Vagina (tissue), 2 donors: Measurements from ENCODE around the gene GRIP2. TPM values are rescaled to one million over a fixed set of nuclear protein-coding genes. Genes with fewer than 3 reads are reported as not detected.

Experiments used
- DNase-seq, 2 donors: peaks; one replicate each; pipeline ENCODE4 v3.0.0-alpha.2; 2017; ENCODE audit errors: extremely low spot score in 2 of 2
- H3K27ac ChIP-seq: fragments of 200-600 bp; sonication (generic); one replicate; pipeline ENCODE4 v1.5.1; 2019
- H3K27me3 ChIP-seq: fragments of 200-600 bp; sonication (generic); one replicate; pipeline ENCODE4 v1.5.1; 2019
- H3K36me3 ChIP-seq, 2 donors: fragments of 200-600 bp; sonication (generic); one replicate each; pipeline ENCODE4 v1.5.1; 2017 to 2019
- H3K4me1 ChIP-seq: fragments of 200-600 bp; sonication (generic); one replicate; pipeline ENCODE4 v1.5.1; 2019
- H3K4me3 ChIP-seq, 2 donors: fragments of 200-600 bp; sonication (generic); 1 replicate in 1 of 2; 2 replicates in 1 of 2; pipeline ENCODE4 v1.5.1; 2016 to 2019
- H3K9me3 ChIP-seq: fragments of 200-600 bp; sonication (generic); one replicate; pipeline ENCODE4 v1.5.1; 2019
- CTCF ChIP-seq, 3 experiments: fragments of 450-650 bp in 2 of 3; fragments of 200-600 bp in 1 of 3; sonication (generic) in 1 of 3; IDR thresholded peaks; one replicate each; pipeline ENCODE4 v1.5.1; 2017 to 2019; ENCODE audit warnings: antibody characterized with exemption in 3 of 3, mild to moderate bottlenecking in 2 of 3, moderate library complexity in 2 of 3
- POLR2A ChIP-seq, 2 donors: fragments of 450-650 bp; IDR thresholded peaks; one replicate each; pipeline ENCODE4 v1.6.1; 2017; ENCODE audit warnings: antibody characterized with exemption in 2 of 2, mild to moderate bottlenecking in 2 of 2, moderate library complexity in 2 of 2
- POLR2AphosphoS5 ChIP-seq, 2 donors: sonication (generic); formaldehyde crosslinking; IDR thresholded peaks; one replicate each; pipeline ENCODE4 v1.9.0; 2017; ENCODE audit warnings: antibody characterized with exemption in 2 of 2, mild to moderate bottlenecking in 2 of 2, low read depth in 1 of 2; ENCODE audit not compliant: insufficient read depth in 1 of 2
- intact Hi-C: fragments of 100-400 bp; cut with DNase I; formaldehyde crosslinking; loops from one replicate; pipeline ENCODE4 v1.15.1; 2023
- total RNA-seq: library from RNA; depleted of rRNA; stranded (reverse); fragments of >200 nt; gene quantifications from one replicate; pipeline ENCODE4 v1.2.3, GENCODE V29; 2016

GRIP2 gene
- total RNA-seq, 1 donor from 2014 or later = 0.98 TPM

GRCh38 chr3:14481646-14482036, 58.5 kb downstream of the GRIP2 start:
- no peaks in the 10 kb centered on the region for H3K4me1 ChIP-seq
- H3K9me3 ChIP-seq = no peaks in the 10 kb centered on the region
- no peak overlapping the region for H3K4me3 ChIP-seq
- DNase-seq = no peak
- TF ChIP-seq POLR2A (IDR thresholded peaks at IDR 0.05) (no peak), POLR2AphosphoS5 (IDR thresholded peaks at IDR 0.05; ENCODE audit: insufficient read depth in 1 of 2, low read depth in 1 of 2) (no peak), CTCF (IDR thresholded peaks at IDR 0.05) (no peak)
- no peaks in the 10 kb centered on the region for H3K27me3 ChIP-seq
- peaks cover 0 to 40% of the 10 kb centered on the region in 2 donors for H3K36me3 ChIP-seq
- intact Hi-C loops = no loop called here
- no peak overlapping the region for H3K27ac ChIP-seq

GRCh38 chr3:14481018-14481645, 59.0 kb downstream of the GRIP2 start:
- no peak for DNase-seq
- no peak overlapping the region for H3K27ac ChIP-seq
- H3K36me3 ChIP-seq = peaks cover 0 to 40% of the 10 kb centered on the region in 2 donors
- H3K4me1 ChIP-seq = no peaks in the 10 kb centered on the region
- intact Hi-C loops = no loop called here
- no peaks in the 10 kb centered on the region for H3K27me3 ChIP-seq
- TF ChIP-seq POLR2AphosphoS5 (IDR thresholded peaks at IDR 0.05; ENCODE audit: insufficient read depth in 1 of 2, low read depth in 1 of 2) (no peak), CTCF (IDR thresholded peaks at IDR 0.05) (no peak), POLR2A (IDR thresholded peaks at IDR 0.05) (no peak)
- H3K9me3 ChIP-seq = no peaks in the 10 kb centered on the region
- H3K4me3 ChIP-seq = no peak overlapping the region

GRCh38 chr3:14480207-14481017, 59.7 kb downstream of the GRIP2 start:
- H3K4me3 ChIP-seq = no peak overlapping the region
- no peak overlapping the region for H3K27ac ChIP-seq
- DNase-seq = no peak
- no peaks in the 10 kb centered on the region for H3K4me1 ChIP-seq
- peaks cover 0 to 40% of the 10 kb centered on the region in 2 donors for H3K36me3 ChIP-seq
- TF ChIP-seq CTCF (IDR thresholded peaks at IDR 0.05) (no peak), POLR2AphosphoS5 (IDR thresholded peaks at IDR 0.05; ENCODE audit: insufficient read depth in 1 of 2, low read depth in 1 of 2) (no peak), POLR2A (IDR thresholded peaks at IDR 0.05) (no peak)
- no peaks in the 10 kb centered on the region for H3K9me3 ChIP-seq
- no peaks in the 10 kb centered on the region for H3K27me3 ChIP-seq
- intact Hi-C loops = no loop called here

- TF ChIP-seq CTCF (IDR thresholded peaks at IDR 0.05) = no peak
- no peak overlapping the region for H3K27ac ChIP-seq
- H3K9me3 ChIP-seq = no peaks in the 10 kb centered on the region
- DNase-seq = no peak
- no peaks in the 10 kb centered on the region for H3K4me1 ChIP-seq
- intact Hi-C loops = no loop called here
- peaks cover 0 to 35% of the 10 kb centered on the region in 2 donors for H3K36me3 ChIP-seq
- no peak overlapping the region for H3K4me3 ChIP-seq
- no peaks in the 10 kb centered on the region for H3K27me3 ChIP-seq
These were observed 60.6 kb downstream of the GRIP2 start for GRCh38 chr3:14479591-14479990.

GRCh38 chr3:14478956-14479550, 61.1 kb downstream of the GRIP2 start:
- intact Hi-C loops = no loop called here
- H3K27ac ChIP-seq = no peak overlapping the region
- no peak for DNase-seq
- no peak overlapping the region for H3K4me3 ChIP-seq
- peaks cover 0 to 35% of the 10 kb centered on the region in 2 donors for H3K36me3 ChIP-seq
- H3K9me3 ChIP-seq = no peaks in the 10 kb centered on the region
- no peak for TF ChIP-seq POLR2A (IDR thresholded peaks at IDR 0.05)
- no peak for TF ChIP-seq POLR2AphosphoS5 (IDR thresholded peaks at IDR 0.05; ENCODE audit: insufficient read depth in 1 of 2, low read depth in 1 of 2)
- TF ChIP-seq CTCF (IDR thresholded peaks at IDR 0.05) = no peak
- peaks cover 2% of the 10 kb centered on the region for H3K4me1 ChIP-seq
- H3K27me3 ChIP-seq = no peaks in the 10 kb centered on the region
